GM12891 (cell line): Measurements from ENCODE around the gene PSMC1.

Source experiments
- POLR2A ChIP-seq: IDR thresholded peaks from 2 replicates; pipeline ENCODE4 v1.6.1; 2011; ENCODE audit warnings: low read depth, low read length, control low read depth
- POLR2AphosphoS5 ChIP-seq: IDR thresholded peaks from 2 replicates; pipeline ENCODE4 v1.6.1; 2011; ENCODE audit warnings: low read depth, low read length, control low read depth
- TAF1 ChIP-seq: IDR thresholded peaks from 2 replicates; pipeline ENCODE4 v1.6.1; 2011; ENCODE audit warnings: low read depth, low read length, control low read depth

DNA sequence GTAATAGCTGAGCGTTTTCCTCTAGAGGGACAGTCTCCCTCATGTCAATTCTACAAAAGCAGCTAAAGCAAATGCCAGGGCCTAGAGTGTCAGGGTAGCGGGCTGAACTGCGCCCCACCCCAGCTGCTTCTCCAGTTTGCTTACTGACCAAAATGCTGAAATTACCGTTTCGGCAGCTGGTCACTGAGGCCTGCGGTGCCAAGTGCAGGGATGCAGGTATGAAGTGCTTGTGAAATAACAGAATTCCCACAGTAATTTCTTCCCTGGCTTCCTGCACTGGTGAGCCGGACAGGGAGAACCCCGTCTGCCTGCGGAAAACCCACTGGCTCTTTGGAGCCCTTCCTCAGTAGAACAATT lies 19.1 kb downstream of the PSMC1 start:
- no peak for TF ChIP-seq POLR2AphosphoS5
- TF ChIP-seq POLR2A: no peak
- no peak for TF ChIP-seq TAF1
